CD4-positive, alpha-beta T cell treated with Interleukin-6 at 100 ng/mL for 8 hours (primary cell): ENCODE measurements around the gene CARF.

Experiments
- DNase-seq: peaks from one replicate; pipeline ENCODE4 v3.0.0-alpha.2; 2020; ENCODE audit warnings: mixed read lengths, low spot score

Gene CARF

DNA sequence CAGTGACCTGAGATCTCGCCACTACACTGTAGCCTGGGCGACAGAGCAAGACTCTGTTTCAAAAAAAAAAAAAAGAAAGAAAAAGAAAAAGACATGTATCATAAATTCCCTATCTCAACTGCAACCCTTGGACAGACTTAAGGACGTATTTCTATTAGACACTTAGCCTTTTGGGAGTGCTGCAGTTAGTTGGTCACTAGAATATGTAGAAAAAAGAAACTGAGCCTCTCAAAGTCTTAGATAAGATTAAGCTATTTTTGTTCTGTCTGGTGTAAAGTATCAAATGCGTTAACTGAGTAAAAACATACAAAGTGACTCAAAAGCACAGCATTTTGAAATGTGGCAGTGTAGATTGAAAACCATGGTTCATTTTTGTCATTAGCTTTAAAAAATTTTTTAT lies 109.9 kb downstream of the CARF start:
- DNase-seq, result no peak

GRCh38 chr2:203022751-203023150 lies 110.7 kb downstream of the CARF start:
- no peak for DNase-seq

DNA sequence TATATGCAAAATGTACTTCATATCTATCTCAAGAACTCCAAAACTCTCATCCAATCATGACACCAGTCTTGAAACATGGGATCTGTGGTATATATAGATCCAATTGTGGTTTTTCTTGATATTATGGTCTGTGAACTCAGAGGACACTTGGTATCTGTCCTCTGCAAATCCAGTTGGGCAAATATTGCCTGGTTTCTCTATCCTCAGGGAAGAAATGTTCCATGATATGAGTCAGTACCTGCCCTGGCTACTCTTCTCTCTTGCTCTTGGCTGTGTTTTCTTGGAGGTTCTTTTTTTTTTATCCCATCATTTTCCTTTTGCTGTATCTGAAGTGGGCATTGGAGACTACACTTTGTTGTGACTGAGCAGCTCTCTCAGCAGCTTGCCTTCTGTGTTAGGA lies 113.5 kb downstream of the CARF start:
- DNase-seq, result no peak

DNA sequence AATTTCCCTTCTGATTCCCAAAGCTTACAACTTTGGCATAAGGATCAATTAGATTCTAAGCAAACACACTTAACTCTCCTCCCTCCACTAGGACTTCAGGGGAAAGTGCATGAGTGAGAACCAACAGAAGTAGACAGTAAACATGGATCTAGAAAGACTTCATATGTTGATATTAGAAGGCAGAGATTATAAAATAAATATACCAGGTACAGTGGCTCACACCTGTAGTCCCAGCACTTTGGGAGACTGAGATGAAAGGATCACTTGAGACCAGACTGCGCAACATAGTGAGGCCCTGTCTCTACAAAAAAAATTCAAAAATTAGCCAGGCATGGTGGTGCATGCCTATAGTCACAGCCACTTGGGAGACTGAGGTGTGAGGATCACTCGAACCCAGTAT lies 118.5 kb downstream of the CARF start:
- DNase-seq, result no peak

- DNase-seq, result no peak
Observed at GRCh38 chr2:203030991-203031390, 118.9 kb downstream of the CARF start.

DNA sequence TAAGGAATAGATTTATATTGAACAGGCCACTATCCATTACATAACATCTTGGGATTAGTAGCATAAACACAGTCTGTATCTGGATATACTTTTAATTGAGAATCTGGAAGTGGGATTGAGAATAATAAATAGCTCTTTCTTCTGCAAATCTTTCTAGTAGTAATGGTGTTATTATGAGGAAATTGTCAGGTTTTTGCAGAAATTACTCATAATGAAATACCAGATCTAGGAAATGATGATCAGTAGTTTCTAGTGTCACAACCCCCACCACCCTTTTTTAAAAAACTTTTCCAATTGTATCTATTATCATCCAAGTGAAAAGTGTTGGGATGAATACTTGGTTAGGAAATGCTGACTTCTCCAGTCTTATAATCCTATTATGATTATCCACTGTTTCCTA lies 121.3 kb downstream of the CARF start:
- no peak for DNase-seq

- DNase-seq, result no peak
Observed at GRCh38 chr2:203035879-203036470, 123.9 kb downstream of the CARF start.
